Spleen (tissue), 7 donors: ENCODE data around the gene CCDC91.

ENCODE experiments used
- CTCF ChIP-seq, 11 experiments: fragments of 200-600 bp in 7 of 11; fragments of 450-650 bp in 4 of 11; sonication (generic) in 4 of 11; IDR thresholded peaks in 8 of 11; conservative IDR thresholded peaks in 3 of 11; 1 replicate in 7 of 11; 2 replicates in 4 of 11; pipeline versions ENCODE4 v1.4.0 to v1.8.0; 2016 to 2021; ENCODE audit warnings: antibody characterized with exemption in 11 of 11, inconsistent platforms in 4 of 11, mild to moderate bottlenecking in 1 of 11
- POLR2A ChIP-seq, 3 donors: fragments of 450-650 bp; IDR thresholded peaks; one replicate each; pipeline ENCODE4 v1.5.1; 2017; ENCODE audit warnings: antibody characterized with exemption in 3 of 3, mild to moderate bottlenecking in 1 of 3
- POLR2AphosphoS5 ChIP-seq, 3 donors: sonication (generic); formaldehyde crosslinking; IDR thresholded peaks; one replicate each; pipeline ENCODE4 v1.5.1; 2017; ENCODE audit warnings: antibody characterized with exemption in 3 of 3
- donor health status: DM: no; HTN: no; CAD: no; lungs with moderate emphysema.
- donor health status: DM: no; HTN: no; CAD: no.
- donor health status: DM: no; HTN: no; CAD: no.

GRCh38 chr12:28500373-28501024 lies 310.2 kb downstream of the CCDC91 start:
- no peak for TF ChIP-seq CTCF (IDR thresholded peaks at IDR 0.05 in 8 of 11, conservative IDR thresholded peaks at IDR 0.05 in 3 of 11)
- TF ChIP-seq POLR2A (IDR thresholded peaks at IDR 0.05): no peak
- TF ChIP-seq POLR2AphosphoS5 (IDR thresholded peaks at IDR 0.05): no peak
